Natural killer cell (primary cell): ENCODE data around the gene MPPED1. TPM values are rescaled to one million over a fixed set of nuclear protein-coding genes. Genes with fewer than 3 reads are reported as not detected.
A peak's percentile ranks its signal among the peaks of the same experiment; 100 is the strongest.

ENCODE experiments used
- ATAC-seq, 3 donors: fragments of 150-1000 bp in 2 of 3; fragments of 200-7000 bp in 1 of 3; cut with Tn5 transposase; 1 replicate in 1 of 3; 2 replicates in 2 of 3; pipeline ENCODE4 v1.10.0; 2021; ENCODE audit warnings: mild to moderate bottlenecking in 2 of 3, moderate library complexity in 2 of 3
- DNase-seq, 2 donors: peaks; one replicate each; pipeline versions ENCODE4 v3.0.0 to v3.0.0-alpha.2; 2013 to 2021; ENCODE audit warnings: mixed read lengths in 1 of 2
- H3K27ac ChIP-seq: one replicate; pipeline ENCODE4 v1.5.1; 2013; ENCODE audit warnings: mild to moderate bottlenecking, low read length
- H3K27me3 ChIP-seq: one replicate; pipeline ENCODE4 v1.6.1; 2013; ENCODE audit warnings: low read length; ENCODE audit not compliant: control insufficient read depth, insufficient read depth
- H3K36me3 ChIP-seq: one replicate; pipeline ENCODE4 v1.6.1; 2013; ENCODE audit warnings: low read length; ENCODE audit not compliant: control insufficient read depth, insufficient read depth
- H3K4me1 ChIP-seq: one replicate; pipeline ENCODE4 v1.6.1; 2013; ENCODE audit warnings: low read length; ENCODE audit not compliant: control insufficient read depth, insufficient read depth
- H3K4me3 ChIP-seq: one replicate; pipeline ENCODE4 v1.5.1; 2013; ENCODE audit warnings: low read length
- H3K9me3 ChIP-seq: one replicate; pipeline ENCODE4 v1.6.1; 2013; ENCODE audit warnings: low read length; ENCODE audit not compliant: control insufficient read depth, insufficient read depth
- H3K27ac Mint-ChIP-seq, 2 donors: one replicate each; pipeline ENCODE4 v1.8.0; 2022; ENCODE audit warnings: mild to moderate bottlenecking in 2 of 2, mixed read lengths in 2 of 2, moderate library complexity in 1 of 2
- H3K27me3 Mint-ChIP-seq, 2 donors: one replicate each; pipeline ENCODE4 v1.8.0; 2022; ENCODE audit warnings: low read depth in 2 of 2, mixed read lengths in 2 of 2
- H3K36me3 Mint-ChIP-seq: one replicate; pipeline ENCODE4 v1.8.0; 2022; ENCODE audit warnings: mixed read lengths
- H3K4me1 Mint-ChIP-seq, 2 donors: one replicate each; pipeline ENCODE4 v1.8.0; 2022; ENCODE audit warnings: mixed read lengths in 2 of 2
- H3K4me3 Mint-ChIP-seq: one replicate; pipeline ENCODE4 v1.8.0; 2022; ENCODE audit warnings: mild to moderate bottlenecking, moderate library complexity, mixed read lengths
- H3K9me3 Mint-ChIP-seq, 2 donors: one replicate each; pipeline ENCODE4 v1.8.0; 2022; ENCODE audit warnings: mixed read lengths in 2 of 2
- WGBS: methylation state at CpG from one replicate; pipeline ENCODE4 v1.1.7; 2013; ENCODE audit warnings: missing lambda C conversion rate; ENCODE audit not compliant: insufficient coverage; 5-methylcytosine and 5-hydroxymethylcytosine counted together
- intact Hi-C: fragments of 100-400 bp; cut with micrococcal nuclease; formaldehyde crosslinking; loops from one replicate; pipeline ENCODE4 v1.14.2; 2022
- total RNA-seq, 4 donors: library from RNA; stranded (reverse); fragments of 120-200 nt in 1 of 4; gene quantifications; one replicate each; pipeline versions ENCODE4 v1.2.3 to v1.2.4, GENCODE V29; 2013 to 2022
- TF ChIP-seq, protein P1 (sequence below): fragments of 200-600 bp; IDR thresholded peaks from one replicate; pipeline ENCODE4 v1.8.0; 2022; ENCODE audit warnings: antibody characterized with exemption

Gene MPPED1
- total RNA-seq, 3 donors from 2014 or later (not counting 1 experiment from before 2014, with no cell fraction given) = not detected

DNA sequence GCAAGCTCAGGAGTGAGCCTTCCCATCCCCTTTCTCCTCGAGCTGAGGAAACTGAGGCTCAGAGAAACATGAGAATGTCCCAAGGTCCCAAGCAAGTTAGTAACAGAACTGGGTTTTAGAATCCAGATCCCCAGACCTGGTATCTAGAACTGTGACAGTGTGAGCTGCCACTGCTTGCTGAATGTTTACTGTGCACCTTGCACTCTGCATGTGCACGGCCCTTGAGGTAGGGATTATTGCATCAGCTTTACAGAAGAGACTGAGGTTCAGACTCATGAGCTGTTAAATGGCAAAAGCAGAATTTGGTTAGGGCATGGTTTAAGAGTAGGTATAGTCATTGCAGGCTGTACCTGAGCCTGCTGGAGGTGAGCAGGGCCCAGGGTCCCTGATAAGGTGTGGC lies 3.8 kb upstream of the MPPED1 start:
- H3K4me3 ChIP-seq = no peak overlapping the region
- Mint-ChIP-seq H3K4me1 (no peaks in the 10 kb centered on the region), H3K27ac (no peak overlapping the region), H3K27me3 (peaks cover 37 to 43% of the 10 kb centered on the region in 2 donors), H3K4me3 (no peak overlapping the region), H3K9me3 (no peaks in the 10 kb centered on the region), H3K36me3 (no peaks in the 10 kb centered on the region)
- no peaks in the 10 kb centered on the region for H3K4me1 ChIP-seq
- no peaks in the 10 kb centered on the region for H3K36me3 ChIP-seq
- DNase-seq (no peak), ATAC-seq (no peak)
- TF ChIP-seq, protein P1, sequence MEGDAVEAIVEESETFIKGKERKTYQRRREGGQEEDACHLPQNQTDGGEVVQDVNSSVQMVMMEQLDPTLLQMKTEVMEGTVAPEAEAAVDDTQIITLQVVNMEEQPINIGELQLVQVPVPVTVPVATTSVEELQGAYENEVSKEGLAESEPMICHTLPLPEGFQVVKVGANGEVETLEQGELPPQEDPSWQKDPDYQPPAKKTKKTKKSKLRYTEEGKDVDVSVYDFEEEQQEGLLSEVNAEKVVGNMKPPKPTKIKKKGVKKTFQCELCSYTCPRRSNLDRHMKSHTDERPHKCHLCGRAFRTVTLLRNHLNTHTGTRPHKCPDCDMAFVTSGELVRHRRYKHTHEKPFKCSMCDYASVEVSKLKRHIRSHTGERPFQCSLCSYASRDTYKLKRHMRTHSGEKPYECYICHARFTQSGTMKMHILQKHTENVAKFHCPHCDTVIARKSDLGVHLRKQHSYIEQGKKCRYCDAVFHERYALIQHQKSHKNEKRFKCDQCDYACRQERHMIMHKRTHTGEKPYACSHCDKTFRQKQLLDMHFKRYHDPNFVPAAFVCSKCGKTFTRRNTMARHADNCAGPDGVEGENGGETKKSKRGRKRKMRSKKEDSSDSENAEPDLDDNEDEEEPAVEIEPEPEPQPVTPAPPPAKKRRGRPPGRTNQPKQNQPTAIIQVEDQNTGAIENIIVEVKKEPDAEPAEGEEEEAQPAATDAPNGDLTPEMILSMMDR = no peak
- H3K27ac ChIP-seq = no peak overlapping the region
- no peaks in the 10 kb centered on the region for H3K9me3 ChIP-seq
- H3K27me3 ChIP-seq = peaks cover 3% of the 10 kb centered on the region
- WGBS = 78% methylated on average over 2 of the region's 2 CpGs
- intact Hi-C loops = no loop called here

DNA sequence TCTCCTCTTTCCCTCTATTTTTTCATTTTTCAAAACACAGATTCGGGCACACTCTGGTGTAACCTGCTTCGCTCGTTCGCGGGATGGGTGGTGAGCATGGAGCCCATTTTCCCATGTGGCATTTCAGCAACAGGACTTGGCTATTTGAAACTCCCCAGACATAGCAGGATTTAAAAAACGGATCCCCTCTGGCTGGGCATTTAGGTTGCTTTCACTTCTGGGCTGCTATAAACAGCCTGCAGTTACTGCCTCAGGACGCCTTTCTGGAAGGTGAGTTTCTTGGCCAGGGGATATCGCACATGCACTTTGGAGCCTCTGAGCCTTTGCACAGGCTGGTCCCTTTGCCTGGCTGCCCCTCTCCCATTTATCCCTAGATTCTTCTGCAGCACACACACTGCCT lies 2.8 kb upstream of the MPPED1 start:
- no peaks in the 10 kb centered on the region for H3K4me1 ChIP-seq
- ATAC-seq (no peak), DNase-seq (no peak)
- H3K4me3 ChIP-seq = no peak overlapping the region
- intact Hi-C loops = no loop called here
- 89% methylated on average over 8 of the region's 8 CpGs for WGBS
- H3K27ac ChIP-seq = no peak overlapping the region
- Mint-ChIP-seq H3K9me3 (no peaks in the 10 kb centered on the region), H3K4me1 (no peaks in the 10 kb centered on the region), H3K4me3 (no peak overlapping the region), H3K36me3 (no peaks in the 10 kb centered on the region), H3K27ac (no peak overlapping the region), H3K27me3 (peaks cover 45 to 48% of the 10 kb centered on the region in 2 donors)
- TF ChIP-seq, protein P1 = no peak
- no peaks in the 10 kb centered on the region for H3K9me3 ChIP-seq
- peaks cover 3% of the 10 kb centered on the region for H3K27me3 ChIP-seq
- H3K36me3 ChIP-seq = no peaks in the 10 kb centered on the region

DNA sequence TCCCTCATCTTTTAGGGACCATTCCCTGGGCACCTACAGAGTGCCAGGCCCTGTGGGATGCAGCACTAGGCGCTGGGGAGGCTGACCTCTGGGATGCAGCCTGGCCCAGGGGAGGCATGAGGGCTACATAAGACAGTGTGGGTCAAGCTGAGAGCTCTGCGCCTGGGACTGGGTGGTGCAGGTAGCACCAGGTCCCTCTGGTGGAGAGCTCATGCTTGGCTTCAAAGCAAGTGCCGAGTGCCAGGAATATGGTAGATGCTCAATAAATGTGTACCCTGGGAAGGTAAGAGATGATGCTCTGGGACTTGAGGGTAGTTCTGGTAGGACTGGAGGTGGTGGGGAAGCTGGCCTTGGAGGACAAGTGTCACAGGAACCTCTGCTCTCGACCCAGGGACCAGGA lies 2.0 kb upstream of the MPPED1 start:
- Histone ChIP-seq H3K4me1 (no peaks in the 10 kb centered on the region), H3K9me3 (no peaks in the 10 kb centered on the region), H3K27ac (no peak overlapping the region), H3K36me3 (no peaks in the 10 kb centered on the region), H3K27me3 (peaks cover 3% of the 10 kb centered on the region), H3K4me3 (no peak overlapping the region)
- ATAC-seq = peak in 1 of 3 donors; percentile 46
- no peak for DNase-seq
- TF ChIP-seq, protein P1 = no peak
- H3K27ac Mint-ChIP-seq = no peak overlapping the region
- WGBS = 62% methylated on average over 4 of the region's 4 CpGs
- H3K9me3 Mint-ChIP-seq = no peaks in the 10 kb centered on the region
- H3K36me3 Mint-ChIP-seq = no peaks in the 10 kb centered on the region
- intact Hi-C loops = no loop called here
- H3K4me1 Mint-ChIP-seq = no peaks in the 10 kb centered on the region
- H3K4me3 Mint-ChIP-seq = no peak overlapping the region
- peaks cover 44 to 55% of the 10 kb centered on the region in 2 donors for H3K27me3 Mint-ChIP-seq
